ENCODE measurements around the gene EGLN2. TPM values are rescaled to one million over a fixed set of nuclear protein-coding genes. Genes with fewer than 3 reads are reported as not detected.

The EGLN2 gene
- total RNA-seq, 1 experiment from 2014 or later: 115 TPM

- no peak for TF ChIP-seq POLR2AphosphoS5 (IDR thresholded peaks at IDR 0.05; ENCODE audit: low read depth, low read length)
- TF ChIP-seq REST (IDR thresholded peaks at IDR 0.05; ENCODE audit: insufficient read depth in 1 of 2, low read depth in 2 of 2, low read length in 1 of 2): no peak
- TF ChIP-seq TCF7L2 (IDR thresholded peaks at IDR 0.05; ENCODE audit: low read depth, low read length): no peak
- no peak for TF ChIP-seq SIN3A (IDR thresholded peaks at IDR 0.05; ENCODE audit: borderline replicate concordance, insufficient read depth, low read depth, low read length)
- TF ChIP-seq CTCF (IDR thresholded peaks at IDR 0.05): no peak
- intact Hi-C loops (cut with micrococcal nuclease; ENCODE audit: unreplicated experiment): no loop called here
- DNase-seq (ENCODE audit: low read depth, low spot score) (no peak), ATAC-seq (no peak)
- H3K27ac ChIP-seq (ENCODE audit: low read length): no peak overlapping the region
- no peaks in the 10 kb centered on the region for H3K4me1 ChIP-seq (ENCODE audit: control insufficient read depth, insufficient read depth, low read length)
- in situ Hi-C loops (cut with HindIII; ENCODE audit: low pct_unique_long_range_greater_than_20kb, low sequenced_read_pairs): no loop called here
- ChIA-PET POLR2A (no interaction called here), CTCF (no interaction called here)
- no peaks in the 10 kb centered on the region for H3K9me3 ChIP-seq (ENCODE audit: control insufficient read depth, insufficient read depth, low read depth, low read length)
- no peaks in the 10 kb centered on the region for H3K27me3 ChIP-seq (ENCODE audit: control insufficient read depth, insufficient read depth, low read length)
- no peak overlapping the region for H3K4me3 ChIP-seq (ENCODE audit: low read depth in 2 of 2, low read length in 2 of 2)
- BruUV-seq (replicated peaks): no TSS peak
- no peaks in the 10 kb centered on the region for H3K36me3 ChIP-seq (ENCODE audit: control insufficient read depth, insufficient read depth, low read length)
Observed at GRCh38 chr19:40791996-40792395, 7.0 kb upstream of the EGLN2 start.

- ChIA-PET POLR2A (interaction anchor here (0.6 kb wide), 1 partner anchor 66 kb away, joined by 10 read pairs; no protein-coding TSS in a partner anchor), CTCF (interaction anchor here (0.6 kb wide), 2 partner anchors 10 to 467 kb away, joined by 3 to 6 read pairs; no protein-coding TSS in a partner anchor)
- Histone ChIP-seq H3K36me3 (ENCODE audit: control insufficient read depth, insufficient read depth, low read length) (peaks cover 2% of the 10 kb centered on the region; the same call in 1 of the 2 replicates), H3K9me3 (ENCODE audit: control insufficient read depth, insufficient read depth, low read depth, low read length) (no peaks in the 10 kb centered on the region), H3K4me1 (ENCODE audit: control insufficient read depth, insufficient read depth, low read length) (peaks cover 16% of the 10 kb centered on the region), H3K27ac (ENCODE audit: low read length) (peak overlapping the region; percentile 81), H3K27me3 (ENCODE audit: control insufficient read depth, insufficient read depth, low read length) (no peaks in the 10 kb centered on the region), H3K4me3 (ENCODE audit: low read depth in 2 of 2, low read length in 2 of 2) (peak overlapping the region in 1 of 2 experiments; percentile 72; a peak in 2 of 4 replicates)
- no peak for TF ChIP-seq SIN3A (IDR thresholded peaks at IDR 0.05; ENCODE audit: borderline replicate concordance, insufficient read depth, low read depth, low read length)
- no peak for TF ChIP-seq POLR2AphosphoS5 (IDR thresholded peaks at IDR 0.05; ENCODE audit: low read depth, low read length)
- TF ChIP-seq CTCF (IDR thresholded peaks at IDR 0.05): no peak
- TF ChIP-seq TCF7L2 (IDR thresholded peaks at IDR 0.05; ENCODE audit: low read depth, low read length): no peak
- TF ChIP-seq REST (IDR thresholded peaks at IDR 0.05; ENCODE audit: insufficient read depth in 1 of 2, low read depth in 2 of 2, low read length in 1 of 2): no peak
- no peak for DNase-seq (ENCODE audit: low read depth, low spot score)
- intact Hi-C loops (cut with micrococcal nuclease; ENCODE audit: unreplicated experiment) (no loop called here), in situ Hi-C loops (cut with HindIII; ENCODE audit: low pct_unique_long_range_greater_than_20kb, low sequenced_read_pairs) (no loop called here)
- no peak for ATAC-seq
- BruUV-seq (replicated peaks): no TSS peak
Observed at GRCh38 chr19:40797166-40797962, 1.6 kb upstream of the EGLN2 start.
